Activated CD4-positive, alpha-beta T cell treated with anti-CD3 and anti-CD28 coated beads, Interleukin-2, Interleukin-6, amounts not matched to agents 100 ng/mL and 50 ng/mL, durations not matched to agents 16 hours and 8 hours (primary cell): ENCODE data around the gene TEAD1.

Experiments used
- DNase-seq: peaks from one replicate; pipeline ENCODE4 v3.0.0-alpha.2; 2020

TEAD1 gene

GRCh38 chr11:12687740-12688139, 13.5 kb downstream of the TEAD1 start:
- DNase-seq = no peak

- no peak for DNase-seq
Observed at GRCh38 chr11:12689029-12689755, 15.0 kb downstream of the TEAD1 start.

- DNase-seq = no peak
Observed at GRCh38 chr11:12690663-12691062, 16.4 kb downstream of the TEAD1 start.

- DNase-seq = no peak
Observed at GRCh38 chr11:12691473-12691872, 17.3 kb downstream of the TEAD1 start.

GRCh38 chr11:12692229-12693075, 18.2 kb downstream of the TEAD1 start:
- DNase-seq = no peak

GRCh38 chr11:12693094-12693478, 18.9 kb downstream of the TEAD1 start:
- DNase-seq = no peak

GRCh38 chr11:12693479-12694182, 19.4 kb downstream of the TEAD1 start:
- DNase-seq = peak; percentile 44

- DNase-seq = no peak
Observed at GRCh38 chr11:12694183-12694531, 19.9 kb downstream of the TEAD1 start.

GRCh38 chr11:12695221-12695794, 21.1 kb downstream of the TEAD1 start:
- no peak for DNase-seq

GRCh38 chr11:12695873-12696272, 21.7 kb downstream of the TEAD1 start:
- no peak for DNase-seq

- no peak for DNase-seq
Observed at GRCh38 chr11:12696911-12697581, 22.8 kb downstream of the TEAD1 start.

- no peak for DNase-seq
Observed at GRCh38 chr11:12698048-12698447, 23.8 kb downstream of the TEAD1 start.

- no peak for DNase-seq
Observed at GRCh38 chr11:12701811-12702592, 27.8 kb downstream of the TEAD1 start.

- DNase-seq = no peak
Observed at GRCh38 chr11:12702999-12703453, 28.8 kb downstream of the TEAD1 start.

GRCh38 chr11:12704049-12704448, 29.8 kb downstream of the TEAD1 start:
- no peak for DNase-seq

GRCh38 chr11:12705874-12706273, 31.7 kb downstream of the TEAD1 start:
- DNase-seq = no peak

GRCh38 chr11:12706545-12707499, 32.6 kb downstream of the TEAD1 start:
- DNase-seq = no peak

- DNase-seq = no peak
Observed at GRCh38 chr11:12707500-12707880, 33.3 kb downstream of the TEAD1 start.

- no peak for DNase-seq
Observed at GRCh38 chr11:12711496-12711895, 37.3 kb downstream of the TEAD1 start.

GRCh38 chr11:12712132-12712531, 37.9 kb downstream of the TEAD1 start:
- DNase-seq = no peak

- DNase-seq = no peak
Observed at GRCh38 chr11:12715131-12715530, 40.9 kb downstream of the TEAD1 start.
